UCSD-AML1 (cell line): ENCODE data around the gene TARM1.
"Not testable (repeated sequence)": the region's sequence is repeated elsewhere in the genome, so short reads cannot be mapped to it uniquely, and the experiment has no call there.

Source experiments
- DNase-seq: peaks from one replicate; lab custom pipeline; 2025; ENCODE audit not compliant: unreplicated experiment; lab: John Stamatoyannopoulos, UW

The TARM1 gene

DNA sequence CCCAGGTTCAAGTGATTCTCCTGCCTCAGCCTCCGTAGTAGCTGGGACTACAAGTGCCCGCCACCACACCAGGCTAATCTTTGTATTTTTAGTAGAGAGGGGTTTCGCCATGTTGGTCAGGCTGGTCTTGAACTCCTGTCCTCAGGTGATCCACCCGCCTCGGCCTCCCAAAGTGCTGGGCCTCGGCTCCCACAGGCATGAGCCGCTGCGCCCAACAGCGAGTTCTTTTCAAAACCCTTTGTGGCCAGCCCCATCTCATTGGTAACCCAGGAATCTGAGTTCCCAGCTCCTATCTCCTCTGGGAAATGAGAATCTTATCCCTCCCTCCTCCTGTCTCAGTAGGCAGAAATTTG, 18.7 kb upstream of the TARM1 start:
- DNase-seq, result not testable (repeated sequence)

DNA sequence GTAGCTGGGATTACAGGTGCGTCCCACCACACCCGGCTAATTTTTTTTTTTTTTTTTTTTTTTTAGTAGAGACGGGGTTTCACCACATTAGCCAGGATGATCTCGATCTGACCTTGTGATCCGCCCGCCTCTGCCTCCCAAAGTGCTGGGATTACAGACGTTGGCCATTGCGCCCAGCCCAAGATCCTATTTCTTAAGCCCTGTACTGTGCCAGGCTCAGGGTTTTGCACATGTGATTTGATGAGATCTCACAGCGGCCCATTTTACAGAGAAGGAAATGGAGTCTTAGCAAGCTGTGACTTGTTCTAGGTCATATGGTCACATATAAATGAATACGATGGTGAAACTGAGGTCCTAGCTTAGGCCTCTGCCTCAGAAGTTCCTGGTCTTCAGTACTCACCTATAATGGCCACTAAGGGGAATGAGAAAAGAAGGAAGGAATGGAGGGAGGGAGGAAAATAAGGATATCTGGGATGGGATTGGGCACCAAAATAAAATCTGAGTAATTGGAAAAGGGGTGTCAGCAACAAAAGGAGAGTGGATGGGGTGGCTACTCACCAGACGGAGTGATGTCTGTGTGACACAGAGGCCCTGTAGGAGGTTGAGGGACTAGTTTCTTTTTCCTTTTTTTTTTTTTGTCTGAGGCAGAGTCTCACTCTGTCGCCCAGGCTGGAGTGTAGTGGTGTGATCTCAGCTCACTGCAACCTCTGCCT, 18.2 kb upstream of the TARM1 start:
- no peak for DNase-seq

DNA sequence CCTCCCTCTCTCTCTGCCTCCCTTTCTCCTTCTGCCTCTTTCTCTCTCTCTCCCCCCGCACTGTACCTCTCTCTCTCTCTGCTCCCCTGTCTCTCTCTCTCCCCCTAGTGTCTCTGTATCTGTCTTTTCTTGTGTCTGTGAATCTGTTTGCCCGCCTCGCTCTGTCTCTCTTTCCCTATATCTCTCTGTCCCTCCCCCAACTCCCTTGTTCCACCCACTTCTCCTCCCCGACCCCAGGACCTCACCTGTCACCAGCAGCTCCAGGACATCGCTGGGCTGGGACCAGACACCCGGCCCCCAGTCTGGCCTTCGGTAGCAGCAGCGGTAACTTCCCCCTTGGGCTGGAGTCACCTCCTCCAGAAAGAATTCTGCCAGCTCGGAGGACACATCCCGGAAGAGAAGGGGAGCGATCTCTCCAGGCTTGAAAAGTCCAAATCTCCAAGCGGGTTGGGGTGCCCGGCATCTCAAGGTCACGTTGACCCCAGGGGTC, 15.5 kb upstream of the TARM1 start:
- DNase-seq, result peak; percentile 19

DNA sequence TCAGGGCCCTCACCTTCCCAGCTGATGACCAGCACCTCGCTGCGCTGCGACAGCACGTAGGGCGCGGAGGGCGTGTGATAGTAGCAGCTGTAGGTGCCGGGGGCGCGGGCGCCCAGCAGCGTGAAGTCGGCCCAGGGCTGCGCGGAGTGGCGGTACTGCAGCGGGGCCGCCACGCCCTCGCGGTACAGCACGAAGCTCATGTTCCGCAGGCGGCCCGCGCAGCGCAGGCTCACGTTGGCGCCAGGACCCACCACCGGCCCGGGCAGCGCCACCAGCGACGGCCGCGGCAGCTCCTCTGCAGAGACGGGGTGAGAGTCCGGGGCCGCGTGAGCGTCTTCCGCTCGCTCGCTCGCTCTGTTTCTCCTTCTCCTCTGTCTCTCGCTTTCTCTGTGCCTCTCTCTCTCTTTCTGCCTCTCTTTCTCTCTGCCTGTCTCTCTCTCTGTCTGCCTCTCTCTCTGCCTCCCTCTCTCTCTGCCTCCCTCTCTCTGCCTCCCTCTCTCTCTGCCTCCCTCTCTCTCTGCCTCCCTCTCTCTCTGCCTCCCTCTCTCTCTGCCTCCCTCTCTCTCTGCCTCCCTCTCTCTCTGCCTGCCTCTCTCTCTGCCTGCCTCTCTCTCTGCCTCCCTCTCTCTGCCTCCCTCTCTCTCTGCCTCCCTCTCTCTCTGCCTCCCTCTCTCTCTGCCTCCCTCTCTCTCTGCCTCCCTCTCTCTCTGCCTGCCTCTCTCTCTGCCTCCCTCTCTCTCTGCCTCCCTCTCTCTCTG, 14.9 kb upstream of the TARM1 start:
- DNase-seq, result not testable (repeated sequence)

DNA sequence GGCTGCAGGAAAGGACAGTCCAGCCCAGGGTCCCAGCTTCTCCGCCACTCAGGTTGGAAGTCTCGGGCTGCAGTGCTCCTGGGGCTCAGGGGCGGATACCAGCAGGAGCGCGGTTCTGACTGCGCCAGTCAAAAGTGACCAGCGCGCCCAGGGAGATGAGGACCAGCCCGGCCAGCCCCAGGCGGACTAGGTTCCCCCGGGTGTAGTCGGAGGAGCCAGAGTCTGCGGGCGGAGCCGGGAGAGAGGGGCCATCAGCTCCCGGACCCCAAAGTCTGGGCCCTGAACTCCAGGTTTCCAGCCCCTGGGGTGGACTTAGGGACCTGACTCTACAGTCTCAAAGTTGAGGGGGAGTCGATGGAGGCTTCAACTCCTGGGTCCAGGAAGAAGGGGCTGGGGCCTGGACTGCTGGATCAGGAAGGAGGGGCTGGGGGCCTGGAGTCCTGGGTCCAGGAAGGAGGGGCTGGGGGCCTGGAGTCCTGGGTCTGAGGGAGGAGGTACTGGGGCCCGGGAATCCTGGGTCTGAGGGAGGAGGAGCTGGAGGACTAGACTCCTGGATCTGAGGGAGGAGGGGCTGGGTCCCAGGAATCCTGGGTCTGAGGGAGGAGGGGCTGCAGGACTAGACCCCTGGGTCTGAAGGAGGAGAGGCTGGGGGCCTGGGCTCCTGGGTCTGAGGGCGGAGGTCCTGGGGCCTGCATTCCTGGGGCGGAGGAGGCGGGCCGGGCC, 14.1 kb upstream of the TARM1 start:
- no peak for DNase-seq

DNA sequence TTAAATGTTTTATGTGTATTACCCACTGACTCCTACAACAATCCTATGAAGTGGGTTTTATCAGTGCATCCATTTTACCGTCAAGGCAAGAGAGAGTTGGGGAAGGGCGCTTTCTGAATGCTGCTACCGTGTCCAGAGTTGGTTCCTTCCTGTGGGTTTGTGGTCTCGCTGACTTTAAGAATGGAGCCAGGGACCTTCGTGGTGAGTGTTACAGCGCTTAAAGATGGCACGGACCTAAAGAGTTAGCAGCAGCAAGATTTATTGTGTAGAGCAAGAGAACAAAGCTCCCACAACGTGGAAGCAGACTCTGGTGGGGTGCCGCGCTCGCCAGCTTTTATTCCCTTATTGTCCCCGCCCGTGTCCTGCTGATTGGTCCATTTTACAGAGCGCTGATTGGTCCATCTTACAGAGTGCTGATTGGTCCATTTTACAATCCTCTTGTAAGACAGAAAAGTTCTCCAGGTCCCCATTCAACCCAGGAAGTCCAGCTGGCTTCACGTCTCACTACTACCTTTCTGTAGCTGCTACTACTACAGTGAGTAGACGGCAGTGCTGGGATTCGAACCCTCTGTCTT, 13.3 kb upstream of the TARM1 start:
- DNase-seq, result peak; percentile 38

DNA sequence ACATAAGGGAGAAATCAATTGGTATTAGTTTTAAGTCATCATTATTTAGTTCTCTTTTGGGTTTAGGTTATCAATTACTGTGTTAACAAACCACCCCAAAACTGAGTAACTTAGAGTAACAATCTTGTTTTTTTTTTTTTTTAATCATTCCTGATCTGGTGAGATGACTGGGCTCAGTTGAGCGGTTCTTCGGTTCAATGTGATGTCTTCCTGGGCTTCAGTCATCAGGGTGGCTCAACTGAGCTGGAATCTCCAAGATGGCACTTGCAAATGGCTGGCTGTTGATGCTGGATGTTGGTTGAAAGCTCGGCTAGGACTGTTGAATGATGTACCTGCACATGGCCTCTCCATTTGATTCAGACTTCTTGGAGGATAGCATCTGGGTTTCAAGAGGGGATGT, 3.2 kb upstream of the TARM1 start:
- no peak for DNase-seq

DNA sequence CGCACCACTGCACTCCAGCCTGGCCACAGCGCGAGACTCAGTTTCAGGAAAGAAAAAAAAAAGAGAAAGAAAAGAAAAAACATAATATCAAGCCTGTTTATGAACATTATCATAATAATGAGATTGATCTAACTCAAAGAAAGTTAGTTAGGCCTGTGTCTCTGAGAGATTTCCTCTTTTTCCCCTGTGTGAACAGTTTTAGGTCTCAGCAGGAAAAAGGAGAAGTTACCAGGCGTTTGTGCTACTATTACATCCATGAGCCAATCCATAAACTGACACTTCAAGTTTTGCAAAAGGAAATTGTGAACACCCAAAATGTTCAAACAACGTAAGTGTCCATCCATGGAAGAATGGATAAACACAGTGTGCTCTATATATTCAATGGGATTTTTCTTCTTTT, 3.8 kb downstream of the TARM1 start:
- DNase-seq, result no peak

DNA sequence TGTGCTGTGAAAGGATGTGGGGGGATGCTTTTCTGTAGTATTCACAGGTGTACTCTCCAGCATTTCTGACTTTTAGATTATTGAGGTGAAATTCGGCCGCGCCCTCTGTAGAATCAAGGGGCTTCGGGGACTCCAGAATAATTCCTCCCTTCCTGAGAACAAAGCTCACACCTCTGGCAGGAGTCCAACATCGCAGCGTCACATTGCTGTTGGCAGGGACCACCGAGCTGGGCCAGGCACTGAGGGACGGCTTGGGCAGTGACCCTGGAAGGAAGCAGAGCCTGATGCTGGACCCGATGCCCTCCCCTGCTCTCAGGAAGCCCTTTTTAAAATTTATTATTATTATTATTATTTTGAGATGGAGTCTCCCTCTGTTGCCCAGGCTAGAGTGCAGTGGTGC, 6.3 kb downstream of the TARM1 start:
- no peak for DNase-seq

DNA sequence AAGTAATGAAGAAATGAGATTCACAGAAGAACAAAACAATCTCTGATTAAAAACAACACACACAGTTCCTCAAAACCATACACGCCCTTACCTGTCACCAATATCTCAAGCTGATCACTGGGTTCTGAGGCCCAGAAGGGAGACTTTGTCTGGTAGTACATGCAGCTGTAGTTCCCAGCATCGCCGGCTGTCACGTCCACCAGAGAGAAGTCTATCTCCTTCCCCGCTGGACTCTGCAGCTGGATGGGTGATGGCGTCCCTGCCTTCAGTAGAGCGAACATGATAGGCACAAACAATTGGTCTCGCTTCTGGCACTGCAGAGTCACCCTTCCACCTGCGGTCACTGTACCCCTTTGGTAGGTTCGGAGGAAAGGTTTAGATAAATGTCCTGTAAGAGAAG, 7.3 kb downstream of the TARM1 start:
- no peak for DNase-seq

DNA sequence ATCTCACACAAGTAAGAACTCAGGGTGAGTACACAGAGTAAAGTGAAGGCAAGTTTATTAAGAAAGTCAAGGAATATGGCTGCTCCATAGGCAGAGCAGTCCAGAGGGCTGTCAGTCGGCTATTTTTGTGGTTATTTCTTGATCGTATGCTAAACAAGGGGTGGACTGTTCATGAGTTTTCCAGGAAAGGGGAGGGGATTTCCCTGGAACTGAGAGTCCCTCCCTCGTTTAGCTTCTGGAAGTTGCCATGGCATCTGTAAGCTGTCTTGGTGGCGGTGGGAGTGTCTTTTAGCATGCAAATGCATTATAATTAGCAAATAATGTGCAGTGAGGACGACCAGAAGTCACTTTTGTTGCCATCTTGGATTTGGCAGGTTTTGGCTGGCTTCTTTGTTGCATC, 11.7 kb downstream of the TARM1 start:
- no peak for DNase-seq

DNA sequence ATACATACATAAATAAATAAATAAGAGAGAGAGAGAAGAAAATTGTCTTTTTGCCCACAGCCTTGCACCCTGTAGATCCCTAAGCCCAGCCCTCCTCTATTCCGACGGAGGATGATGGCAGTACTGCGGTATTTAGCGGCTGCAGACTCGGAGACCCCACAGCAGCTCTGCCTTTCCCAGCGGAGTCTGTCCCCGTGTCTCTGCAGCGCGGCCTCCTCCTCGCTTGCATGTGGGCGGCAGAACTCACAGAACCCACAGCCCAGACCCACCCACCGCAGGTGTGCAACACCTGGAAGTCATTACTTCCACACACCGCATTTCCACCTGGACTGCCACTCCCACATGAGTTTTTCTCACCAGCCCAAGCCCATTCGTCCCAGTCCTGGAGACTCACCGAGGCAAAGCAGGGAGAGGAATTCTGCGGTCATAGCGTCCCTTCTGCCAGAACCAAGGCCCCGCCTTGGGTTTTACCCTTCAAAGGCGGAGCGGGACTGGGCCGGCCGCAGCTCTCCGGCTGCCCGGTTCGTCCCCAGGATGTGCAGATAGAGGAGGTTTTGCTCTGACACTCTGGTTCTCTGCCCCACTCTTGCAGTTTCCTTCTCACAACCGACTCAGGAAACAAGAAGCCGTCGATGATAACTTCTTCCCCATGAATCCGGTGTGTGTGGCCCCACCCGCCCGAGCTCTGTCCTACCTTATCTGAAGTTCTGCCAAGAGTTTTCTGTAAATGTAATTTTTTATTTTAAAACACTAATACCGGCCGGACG, 17.6 kb downstream of the TARM1 start, which contains the start of gene VSTM1:
TSS of gene VSTM1 (minus strand) at position 548 of the 767 bp plus-strand sequence. CDS start at position 428, 120 bp downstream.
- DNase-seq, result peak; percentile 45

DNA sequence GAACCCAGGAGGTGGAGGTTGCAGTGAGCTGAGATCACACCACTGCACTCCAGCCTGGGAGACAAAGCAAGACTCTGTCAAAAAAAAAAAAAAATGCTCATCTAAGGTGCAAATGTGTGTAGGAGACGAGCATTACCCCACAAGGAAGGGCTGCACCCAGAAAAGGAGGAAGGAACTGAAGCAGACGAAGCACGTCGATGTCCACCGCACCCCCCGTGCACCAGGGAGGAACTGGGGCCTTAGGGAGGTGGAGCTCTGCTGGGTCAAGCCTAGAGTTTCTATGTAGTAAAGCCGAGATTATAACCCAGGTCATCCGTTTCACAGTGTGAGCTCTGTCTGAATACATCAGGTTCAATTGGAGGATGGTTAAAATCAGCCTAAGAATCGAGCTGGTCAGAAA, 18.5 kb downstream of the TARM1 start:
- DNase-seq, result peak; percentile 39

DNA sequence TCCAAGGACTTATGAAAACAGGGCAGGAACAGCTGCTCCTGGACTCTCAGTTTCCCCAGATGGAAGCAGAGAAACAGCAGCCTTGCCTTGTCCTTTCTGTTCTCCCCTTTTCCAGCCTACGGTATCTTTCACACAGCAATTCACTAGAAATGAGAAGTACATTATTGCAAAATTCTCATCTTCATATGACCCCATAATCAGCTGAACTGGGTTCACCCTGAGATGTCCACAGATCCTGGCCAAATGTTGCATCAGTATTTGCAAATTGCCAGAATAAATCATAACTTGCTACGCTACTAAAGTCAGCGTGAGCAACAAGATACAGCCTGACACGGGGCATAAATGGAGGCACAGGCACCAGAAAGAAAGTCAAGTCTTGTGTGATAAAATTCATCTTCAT, 33.5 kb downstream of the TARM1 start:
- DNase-seq, result no peak

DNA sequence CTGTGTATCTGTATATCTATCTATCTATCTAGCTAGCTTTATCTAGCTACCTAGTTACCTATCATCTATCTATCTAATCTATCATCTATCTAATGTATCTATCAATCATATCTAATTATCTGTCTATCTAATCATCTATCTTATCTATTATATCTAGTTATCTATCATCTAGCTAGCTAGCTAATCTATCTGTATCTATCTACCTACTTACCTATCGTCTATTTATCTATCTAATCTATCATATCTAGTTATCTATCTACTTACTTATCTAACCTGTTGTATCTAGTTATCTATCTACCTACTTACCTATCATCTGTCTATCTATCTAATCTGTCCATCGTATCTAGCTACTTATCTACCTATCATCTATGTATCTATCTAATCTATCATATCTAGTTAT, 35.4 kb downstream of the TARM1 start:
- DNase-seq, result no peak

DNA sequence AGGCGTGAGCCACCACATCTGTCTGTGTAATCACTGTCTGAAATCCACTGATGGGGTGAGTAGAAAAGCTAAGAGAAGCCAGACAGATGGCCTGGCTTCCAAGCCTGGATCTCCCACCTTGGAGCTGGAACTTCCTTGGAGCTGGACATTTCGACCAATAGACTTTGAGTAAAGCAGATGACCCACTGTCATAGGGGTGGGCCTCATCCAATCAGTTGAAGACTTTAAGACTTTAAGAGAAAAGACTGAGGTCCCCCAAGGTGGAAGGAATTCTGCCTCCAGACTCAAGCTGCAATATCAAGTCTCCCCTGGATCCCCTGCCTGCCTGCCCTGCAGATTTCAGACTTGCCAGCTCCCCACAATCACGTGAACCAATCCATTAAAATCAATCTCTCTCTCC, 38.2 kb downstream of the TARM1 start:
- no peak for DNase-seq

DNA sequence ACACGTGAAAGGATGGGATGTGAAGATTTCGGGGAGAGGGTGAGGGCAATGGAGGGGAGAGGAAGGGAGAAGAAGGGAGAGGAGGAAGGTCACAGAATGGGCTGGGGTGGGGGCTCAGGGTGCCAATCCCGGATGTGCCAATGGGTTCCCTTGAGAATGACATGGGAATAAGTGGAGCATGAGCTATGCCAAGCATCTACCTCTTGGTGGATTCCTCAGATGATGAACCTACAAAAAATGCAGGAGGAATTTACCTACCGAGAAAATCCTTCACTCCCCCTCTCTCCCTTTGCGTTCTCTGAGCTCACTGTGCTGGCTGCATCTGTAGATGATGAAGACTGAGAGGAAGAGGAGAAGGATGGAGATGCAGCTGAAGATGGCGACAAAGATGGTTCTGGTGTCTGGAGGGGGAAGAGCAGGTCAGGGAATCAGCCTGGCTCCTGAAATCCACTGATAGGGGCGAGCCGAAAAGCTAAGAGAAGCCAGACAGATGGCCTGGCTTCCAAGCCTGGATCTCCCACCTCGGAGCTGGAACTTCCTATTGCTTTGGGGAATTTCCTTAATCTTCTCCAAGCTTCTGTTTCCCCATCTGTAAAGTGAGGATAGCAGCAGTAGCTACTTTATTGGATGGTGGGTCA, 39.1 kb downstream of the TARM1 start:
- DNase-seq, result no peak

DNA sequence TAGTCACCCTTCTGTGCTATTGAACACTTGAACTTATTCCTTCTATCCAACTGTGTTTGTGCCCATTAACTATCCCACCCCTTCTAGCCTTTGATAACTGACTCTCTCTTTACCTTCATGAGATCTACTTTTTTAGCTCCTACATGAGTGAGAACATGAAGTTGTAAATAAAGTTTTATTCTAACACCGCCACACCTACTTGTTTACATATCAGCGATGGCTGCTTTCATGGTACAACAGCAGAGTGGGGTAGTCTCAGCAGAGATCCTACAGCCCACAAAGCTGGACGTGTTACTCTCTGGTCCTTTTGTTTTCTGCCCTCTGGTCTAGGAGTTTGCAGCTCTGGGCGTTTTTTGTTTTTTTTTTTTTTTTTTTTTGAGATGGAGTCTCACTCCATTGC, 41.2 kb downstream of the TARM1 start:
- no peak for DNase-seq

DNA sequence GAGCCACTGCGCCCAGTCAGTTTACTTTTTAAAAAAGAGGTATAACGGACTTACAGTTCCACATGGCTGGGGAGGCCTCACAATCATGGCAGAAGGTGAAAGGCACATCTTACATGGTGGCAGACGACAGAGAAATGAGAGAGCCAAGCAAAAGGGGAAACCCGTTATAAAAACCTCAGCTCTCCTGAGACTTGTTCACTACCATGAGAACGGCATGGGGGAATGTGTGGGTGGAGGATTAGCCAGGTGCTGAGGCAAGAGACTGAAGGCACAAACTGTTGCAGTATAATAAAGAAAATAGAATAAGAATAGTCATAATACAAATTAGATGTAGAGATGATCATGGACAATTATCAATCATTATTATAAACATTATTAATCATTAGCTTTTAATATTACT, 44.6 kb downstream of the TARM1 start:
- DNase-seq, result not testable (repeated sequence)
